ENCODE data around the gene IL1A. TPM values are rescaled to one million over a fixed set of nuclear protein-coding genes. Genes with fewer than 3 reads are reported as not detected.

The IL1A gene
- total RNA-seq, 1 experiment from 2014 or later = 0.10 TPM

DNA sequence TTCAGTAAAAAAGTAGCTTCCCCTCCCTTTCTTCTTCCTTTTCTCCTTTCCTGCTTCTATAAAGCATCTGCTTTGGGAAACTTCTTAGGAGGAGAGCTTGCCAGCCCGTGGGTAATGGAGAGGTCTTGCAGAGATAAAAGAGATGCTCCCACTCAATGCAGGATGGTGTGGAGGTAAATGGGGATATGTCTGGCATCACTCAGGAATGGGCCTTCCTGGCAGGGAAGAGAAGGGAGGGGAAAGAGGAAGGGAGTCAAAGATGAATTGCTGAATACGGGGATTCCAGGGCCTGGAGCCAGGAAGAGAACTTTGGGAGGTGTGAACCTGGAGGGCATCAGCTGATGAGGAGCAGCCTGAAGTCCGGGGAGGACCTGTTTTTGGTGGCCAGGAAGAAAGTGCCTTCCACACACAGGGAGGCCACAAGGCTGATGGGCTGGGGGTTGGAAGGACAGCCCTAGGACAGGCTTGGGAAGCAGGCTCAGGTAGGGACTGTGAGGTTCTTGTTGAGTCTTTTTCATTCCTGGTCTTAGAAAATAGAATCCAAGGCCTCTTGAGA lies 27.1 kb upstream of the IL1A start:
- H2AFZ ChIP-seq (ENCODE audit: low read depth, low read length, poor library complexity, severe bottlenecking) = no peak overlapping the region
- CTCF ChIA-PET = no interaction called here

DNA sequence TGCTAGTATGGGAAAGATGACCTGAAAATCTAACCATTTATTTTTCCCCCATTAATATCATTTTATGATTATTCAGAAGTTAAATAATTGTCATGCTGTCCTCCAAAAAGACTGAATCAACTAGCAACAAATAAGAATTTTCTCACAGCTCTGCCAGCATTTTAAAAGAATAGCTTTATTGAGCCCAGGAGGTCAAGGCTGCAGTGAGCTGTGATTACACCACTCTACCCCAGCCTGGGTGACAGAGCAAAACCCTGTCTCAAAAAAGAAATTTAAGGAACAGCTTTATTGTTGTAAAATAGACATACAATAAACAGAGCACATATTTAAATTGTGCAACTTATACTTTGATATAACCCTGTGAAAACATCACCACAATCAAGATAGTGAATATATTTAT lies 24.8 kb upstream of the IL1A start:
- no peak overlapping the region for H3K9ac ChIP-seq (ENCODE audit: low read length)
- H3K79me2 ChIP-seq (ENCODE audit: insufficient read depth, low read length) = no peaks in the 10 kb centered on the region
- H4K20me1 ChIP-seq (ENCODE audit: insufficient read depth) = no peaks in the 10 kb centered on the region
- BruUV-seq (replicated peaks) = no TSS peak
- no peaks in the 10 kb centered on the region for H3K36me3 ChIP-seq (ENCODE audit: control insufficient read depth in 1 of 2, insufficient read depth in 2 of 2, low read length in 2 of 2)
- no peak overlapping the region for H3K4me2 ChIP-seq (ENCODE audit: low read length)
- no peak for DNase-seq (ENCODE audit: low read depth, low spot score)
- H3K9me2 ChIP-seq (ENCODE audit: insufficient read depth) = no peaks in the 10 kb centered on the region
- no peak overlapping the region for H3K4me3 ChIP-seq (replicated peaks in 1 of 2; ENCODE audit: low read depth in 1 of 2, low read length in 2 of 2)
- H3K27me3 ChIP-seq (ENCODE audit: insufficient read depth, low read length) = no peaks in the 10 kb centered on the region
- TF ChIP-seq, protein P1, sequence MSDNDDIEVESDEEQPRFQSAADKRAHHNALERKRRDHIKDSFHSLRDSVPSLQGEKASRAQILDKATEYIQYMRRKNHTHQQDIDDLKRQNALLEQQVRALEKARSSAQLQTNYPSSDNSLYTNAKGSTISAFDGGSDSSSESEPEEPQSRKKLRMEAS (IDR thresholded peaks at IDR 0.05) = no peak
- TF ChIP-seq FOSL1 (IDR thresholded peaks at IDR 0.05; ENCODE audit: low read depth) (no peak), EZH2 (IDR thresholded peaks at IDR 0.05) (no peak), SP1 (IDR thresholded peaks at IDR 0.05; ENCODE audit: low read depth) (no peak), YY1 (IDR thresholded peaks at IDR 0.05; ENCODE audit: extremely low read depth, insufficient replicate concordance, low read depth, low read length) (no peak), ZBTB33 (IDR thresholded peaks at IDR 0.05; ENCODE audit: extremely low read depth, insufficient replicate concordance, low read length) (no peak), JUND (IDR thresholded peaks at IDR 0.05) (no peak), TCF7L2 (IDR thresholded peaks at IDR 0.05; ENCODE audit: borderline replicate concordance, extremely low read depth, insufficient read depth, insufficient read length) (no peak), ZFX (IDR thresholded peaks at IDR 0.05) (no peak), EZH2phosphoT487 (IDR thresholded peaks at IDR 0.05; ENCODE audit: borderline replicate concordance) (no peak), ATF3 (IDR thresholded peaks at IDR 0.05) (no peak)
- RAD21 ChIA-PET (ENCODE audit: low non-redundant PET in 1 of 2, low total read pairs in 2 of 2, uncharacterized antibody in 2 of 2, unreplicated experiment in 2 of 2) = no interaction called here
- intact Hi-C loops (cut with micrococcal nuclease) = no loop called here
- POLR2A ChIA-PET = no interaction called here
- H3K4me1 ChIP-seq (ENCODE audit: control insufficient read depth in 1 of 2, insufficient read depth in 2 of 2, low read length in 2 of 2) = peaks cover 3 to 19% of the 10 kb centered on the region in 2 experiments
- 0 out of 4 replicates have a peak, but pooled peaks cover 0 to 4% of the 10 kb centered on the region in 2 experiments for H3K9me3 ChIP-seq (ENCODE audit: control insufficient read depth in 1 of 2, insufficient read depth in 1 of 2, low read depth in 1 of 2, low read length in 2 of 2)
- CTCF ChIA-PET = no interaction called here
- H3K27ac ChIP-seq (ENCODE audit: low read depth, low read length) = no peak overlapping the region
- no peak overlapping the region for H2AFZ ChIP-seq (ENCODE audit: low read depth, low read length, poor library complexity, severe bottlenecking)
- ATAC-seq = no peak

More for the DNA sequence above, 27.1 kb upstream of the IL1A start:
- Histone ChIP-seq H4K20me1 (ENCODE audit: insufficient read depth) (no peaks in the 10 kb centered on the region), H3K4me1 (ENCODE audit: control insufficient read depth in 1 of 2, insufficient read depth in 2 of 2, low read length in 2 of 2) (peaks cover 9 to 25% of the 10 kb centered on the region in 2 experiments), H3K27ac (ENCODE audit: low read depth, low read length) (no peak overlapping the region), H3K27me3 (ENCODE audit: insufficient read depth, low read length) (no peaks in the 10 kb centered on the region), H3K4me2 (ENCODE audit: low read length) (no peak overlapping the region), H3K9ac (ENCODE audit: low read length) (no peak overlapping the region), H3K79me2 (ENCODE audit: insufficient read depth, low read length) (no peaks in the 10 kb centered on the region), H3K9me3 (ENCODE audit: control insufficient read depth in 1 of 2, insufficient read depth in 1 of 2, low read depth in 1 of 2, low read length in 2 of 2) (0 out of 4 replicates have a peak, but pooled peaks cover 0 to 4% of the 10 kb centered on the region in 2 experiments), H3K4me3 (replicated peaks in 1 of 2; ENCODE audit: low read depth in 1 of 2, low read length in 2 of 2) (no peak overlapping the region), H3K36me3 (ENCODE audit: control insufficient read depth in 1 of 2, insufficient read depth in 2 of 2, low read length in 2 of 2) (no peaks in the 10 kb centered on the region), H3K9me2 (ENCODE audit: insufficient read depth) (no peaks in the 10 kb centered on the region)
- ATAC-seq (no peak), DNase-seq (ENCODE audit: low read depth, low spot score) (no peak)
- intact Hi-C loops (cut with micrococcal nuclease) = no loop called here
- no TSS peak for BruUV-seq (replicated peaks)
- TF ChIP-seq EGR1 (IDR thresholded peaks at IDR 0.05; ENCODE audit: low read depth) (no peak), ZNF274 (IDR thresholded peaks at IDR 0.05; ENCODE audit: low read depth, low read length) (no peak), TCF7L2 (IDR thresholded peaks at IDR 0.05; ENCODE audit: borderline replicate concordance, extremely low read depth, insufficient read depth, insufficient read length) (no peak), EZH2phosphoT487 (IDR thresholded peaks at IDR 0.05; ENCODE audit: borderline replicate concordance) (no peak)
- TF ChIP-seq, protein P1 (IDR thresholded peaks at IDR 0.05) = no peak
- TF ChIP-seq, protein P2, sequence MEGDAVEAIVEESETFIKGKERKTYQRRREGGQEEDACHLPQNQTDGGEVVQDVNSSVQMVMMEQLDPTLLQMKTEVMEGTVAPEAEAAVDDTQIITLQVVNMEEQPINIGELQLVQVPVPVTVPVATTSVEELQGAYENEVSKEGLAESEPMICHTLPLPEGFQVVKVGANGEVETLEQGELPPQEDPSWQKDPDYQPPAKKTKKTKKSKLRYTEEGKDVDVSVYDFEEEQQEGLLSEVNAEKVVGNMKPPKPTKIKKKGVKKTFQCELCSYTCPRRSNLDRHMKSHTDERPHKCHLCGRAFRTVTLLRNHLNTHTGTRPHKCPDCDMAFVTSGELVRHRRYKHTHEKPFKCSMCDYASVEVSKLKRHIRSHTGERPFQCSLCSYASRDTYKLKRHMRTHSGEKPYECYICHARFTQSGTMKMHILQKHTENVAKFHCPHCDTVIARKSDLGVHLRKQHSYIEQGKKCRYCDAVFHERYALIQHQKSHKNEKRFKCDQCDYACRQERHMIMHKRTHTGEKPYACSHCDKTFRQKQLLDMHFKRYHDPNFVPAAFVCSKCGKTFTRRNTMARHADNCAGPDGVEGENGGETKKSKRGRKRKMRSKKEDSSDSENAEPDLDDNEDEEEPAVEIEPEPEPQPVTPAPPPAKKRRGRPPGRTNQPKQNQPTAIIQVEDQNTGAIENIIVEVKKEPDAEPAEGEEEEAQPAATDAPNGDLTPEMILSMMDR (IDR thresholded peaks at IDR 0.05 in 2 of 3, conservative IDR thresholded peaks at IDR 0.05 in 1 of 3; ENCODE audit: borderline replicate concordance in 1 of 3, insufficient read depth in 1 of 3, low read depth in 2 of 3, low read length in 2 of 3) = no peak
- POLR2A ChIA-PET = no interaction called here
- RAD21 ChIA-PET (ENCODE audit: low non-redundant PET in 1 of 2, low total read pairs in 2 of 2, uncharacterized antibody in 2 of 2, unreplicated experiment in 2 of 2) = no interaction called here

Measured in HCT116 (cell line).